GM23338 (cell line): Measurements from ENCODE around the gene TPI1. TPM values are rescaled to one million over a fixed set of nuclear protein-coding genes. Genes with fewer than 3 reads are reported as not detected.
"Not testable (repeated sequence)": the region's sequence is repeated elsewhere in the genome, so short reads cannot be mapped to it uniquely, and the experiment has no call there.

Experiments
- ATAC-seq: fragments of 200-7000 bp; cut with Tn5 transposase; 3 replicates; pipeline ENCODE4 v1.9.1; 2020
- DNase-seq: peaks from one replicate; pipeline ENCODE4 v3.0.0-alpha.2; 2015; ENCODE audit warnings: low spot score
- H2AFZ ChIP-seq: fragments of 200-600 bp; sonication (generic); 2 replicates; pipeline ENCODE4 v1.8.0; 2016; ENCODE audit warnings: antibody characterized with exemption, mild to moderate bottlenecking, moderate library complexity
- H3F3A ChIP-seq: fragments of 200-600 bp; sonication (generic); replicated peaks from 2 replicates; pipeline ENCODE4 v1.8.0; 2017; ENCODE audit warnings: antibody characterized with exemption, mixed run types, low read depth
- H3K27ac ChIP-seq: fragments of 200-600 bp; sonication (generic); 2 replicates; pipeline ENCODE4 v1.6.1; 2016; ENCODE audit warnings: low read depth
- H3K27me3 ChIP-seq: fragments of 200-600 bp; sonication (generic); 2 replicates; pipeline ENCODE4 v1.8.0; 2016; ENCODE audit warnings: mild to moderate bottlenecking, mixed run types, moderate library complexity; ENCODE audit not compliant: insufficient read depth
- H3K36me3 ChIP-seq: fragments of 200-600 bp; sonication (generic); 2 replicates; pipeline ENCODE4 v1.8.0; 2016; ENCODE audit warnings: mild to moderate bottlenecking; ENCODE audit not compliant: insufficient read depth
- H3K4me1 ChIP-seq: fragments of 200-600 bp; sonication (generic); 2 replicates; pipeline ENCODE4 v1.8.0; 2016; ENCODE audit warnings: mild to moderate bottlenecking, moderate library complexity; ENCODE audit not compliant: insufficient read depth
- H3K4me2 ChIP-seq: fragments of 200-600 bp; sonication (generic); 2 replicates; pipeline ENCODE4 v1.7.1; 2017; ENCODE audit warnings: mixed run types
- H3K4me3 ChIP-seq: fragments of 200-600 bp; sonication (generic); 2 replicates; pipeline ENCODE4 v1.6.1; 2016; ENCODE audit warnings: mixed run types
- H3K79me2 ChIP-seq: fragments of 200-600 bp; sonication (generic); replicated peaks from 2 replicates; pipeline ENCODE4 v1.8.0; 2017; ENCODE audit warnings: mild to moderate bottlenecking; ENCODE audit not compliant: insufficient read depth
- H3K9me2 ChIP-seq: fragments of 200-600 bp; sonication (generic); 2 replicates; pipeline ENCODE4 v1.8.0; 2017; ENCODE audit not compliant: insufficient read depth
- H4K20me1 ChIP-seq: fragments of 200-600 bp; sonication (generic); replicated peaks from 2 replicates; pipeline ENCODE4 v1.8.0; 2017; ENCODE audit warnings: mild to moderate bottlenecking; ENCODE audit not compliant: insufficient read depth
- H3K27ac Mint-ChIP-seq: 2 replicates; pipeline ENCODE4 v1.8.0; 2020; ENCODE audit warnings: inconsistent platforms, mild to moderate bottlenecking, moderate library complexity, mixed read lengths
- H3K27me3 Mint-ChIP-seq: 3 replicates; pipeline ENCODE4 v1.8.0; 2022; ENCODE audit warnings: low read depth, mild to moderate bottlenecking, moderate library complexity, mixed read lengths, inconsistent platforms; ENCODE audit not compliant: insufficient read depth, poor library complexity
- H3K36me3 Mint-ChIP-seq: 3 replicates; pipeline ENCODE4 v1.8.0; 2021; ENCODE audit warnings: low read depth, mild to moderate bottlenecking, inconsistent platforms, moderate library complexity, mixed read lengths
- H3K4me1 Mint-ChIP-seq: 3 replicates; pipeline ENCODE4 v1.8.0; 2020; ENCODE audit warnings: mild to moderate bottlenecking, inconsistent platforms, mixed read lengths
- H3K4me3 Mint-ChIP-seq: 3 replicates; pipeline ENCODE4 v1.8.0; 2021; ENCODE audit warnings: moderate library complexity, mild to moderate bottlenecking, inconsistent platforms, mixed read lengths
- H3K9me3 Mint-ChIP-seq: 3 replicates; pipeline ENCODE4 v1.8.0; 2020; ENCODE audit warnings: moderate library complexity, mild to moderate bottlenecking, inconsistent platforms, mixed read lengths
- ETS1 ChIP-seq: IDR thresholded peaks from 2 replicates; pipeline ENCODE4 v1.6.1; 2016; ENCODE audit warnings: antibody characterized with exemption
- EZH2phosphoT487 ChIP-seq: fragments of 200-600 bp; sonication (generic); IDR thresholded peaks from one replicate; pipeline ENCODE4 v1.8.1; 2018; ENCODE audit warnings: antibody characterized with exemption; ENCODE audit not compliant: unreplicated experiment
- POLR2AphosphoS5 ChIP-seq: IDR thresholded peaks from 2 replicates; pipeline ENCODE4 v1.6.1; 2016; ENCODE audit warnings: antibody characterized with exemption, low read depth
- STAT1 ChIP-seq: IDR thresholded peaks from one replicate; pipeline ENCODE4 v1.6.1; 2016; ENCODE audit warnings: antibody characterized with exemption; ENCODE audit not compliant: unreplicated experiment
- ZNF114 ChIP-seq: fragments of 250-450 bp; sonication (Bioruptor Pico); IDR thresholded peaks from 2 replicates; pipeline ENCODE4 v1.5.0; 2020; ENCODE audit warnings: mild to moderate bottlenecking, moderate library complexity
- polyA plus RNA-seq: library from polyadenylated mRNA; unstranded; fragments of >200 nt; fragmentation: Nextera tagmentation; extraction: Ambion mirVana; gene quantifications from 2 replicates; pipeline ENCODE4 v1.2.1, GENCODE V29; 2016
- total RNA-seq: library from RNA; depleted of rRNA; stranded (reverse); fragments of >200 nt; shearing (Covaris generic); gene quantifications from 2 replicates; pipeline ENCODE4 v1.2.3, GENCODE V29; 2014
- TF ChIP-seq, protein P1 (sequence below): IDR thresholded peaks from one replicate; pipeline ENCODE4 v1.6.1; 2018; ENCODE audit warnings: antibody characterized with exemption; ENCODE audit not compliant: unreplicated experiment

The TPI1 gene
- total and polyA plus RNA-seq, 2 experiments from 2014 or later = 737 to 822 TPM

DNA sequence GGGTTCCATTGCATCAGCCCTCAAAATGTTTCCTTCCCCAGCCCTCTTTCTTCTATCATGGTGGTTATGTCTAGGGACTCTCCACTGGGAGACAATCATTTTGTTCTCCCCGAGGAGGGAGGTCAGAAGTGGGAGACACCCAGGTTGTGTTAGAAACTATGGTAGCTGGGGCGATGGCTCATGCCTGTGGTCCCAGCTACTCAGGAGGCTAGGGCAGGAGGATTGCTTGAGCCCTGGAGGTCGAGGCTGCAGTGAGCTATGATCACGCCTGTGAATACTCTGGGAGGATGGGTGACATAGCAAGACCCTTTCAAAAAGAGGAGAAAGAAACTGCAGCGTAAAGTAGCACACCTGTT, 24.3 kb downstream of the TPI1 start:
- Mint-ChIP-seq H3K9me3 (no peaks in the 10 kb centered on the region; the same call in 1 of the 3 replicates), H3K4me1 (peaks cover 14% of the 10 kb centered on the region), H3K36me3 (no peaks in the 10 kb centered on the region), H3K4me3 (peak overlapping the region; percentile 71), H3K27ac (peak overlapping the region; percentile 94), H3K27me3 (peaks cover 19% of the 10 kb centered on the region)
- no peak for DNase-seq
- H3F3A ChIP-seq = peaks cover 26% of the 10 kb centered on the region
- no peaks in the 10 kb centered on the region for H3K36me3 ChIP-seq
- H3K27ac ChIP-seq = peak overlapping the region; percentile 82
- H3K9me2 ChIP-seq = no peaks in the 10 kb centered on the region
- peak overlapping the region; percentile 30; the same call in 1 of the 2 replicates for H2AFZ ChIP-seq
- H4K20me1 ChIP-seq = no peaks in the 10 kb centered on the region
- peak; percentile 5 for ATAC-seq
- H3K27me3 ChIP-seq = no peaks in the 10 kb centered on the region
- peak overlapping the region; percentile 78 for H3K4me2 ChIP-seq
- peak overlapping the region; percentile 54 for H3K4me3 ChIP-seq
- TF ChIP-seq STAT1 (no peak), ETS1 (0 out of 2 replicates have a peak, but pooled peaks have one; percentile 3)
- no peaks in the 10 kb centered on the region for H3K79me2 ChIP-seq
- H3K4me1 ChIP-seq = peaks cover 26% of the 10 kb centered on the region

- not testable (repeated sequence) for H3K27me3 ChIP-seq, H3K4me2 ChIP-seq, DNase-seq, H3K9me3 Mint-ChIP-seq, H3K36me3 ChIP-seq, H2AFZ ChIP-seq, H3K9me2 ChIP-seq, H3K79me2 ChIP-seq, H3K27ac Mint-ChIP-seq, H3K4me3 ChIP-seq, H3K36me3 Mint-ChIP-seq, H4K20me1 ChIP-seq, ATAC-seq, H3K27ac ChIP-seq
- Mint-ChIP-seq H3K27me3 (peaks cover 21% of the 10 kb centered on the region), H3K4me1 (peaks cover 14% of the 10 kb centered on the region), H3K4me3 (0 out of 3 replicates have a peak overlapping the region, but pooled peaks have one; percentile 23)
- H3F3A ChIP-seq = peaks cover 26% of the 10 kb centered on the region
- H3K4me1 ChIP-seq = peaks cover 15% of the 10 kb centered on the region
Measured at GRCh38 chr12:6892683-6893082, 25.4 kb downstream of the TPI1 start.

- no peak overlapping the region for H3K4me2 ChIP-seq
- H2AFZ ChIP-seq = no peak overlapping the region
- H3K27me3 ChIP-seq = no peaks in the 10 kb centered on the region
- no peak overlapping the region for H3K4me3 Mint-ChIP-seq
- ATAC-seq (no peak), DNase-seq (no peak)
- H3K27ac Mint-ChIP-seq = no peak overlapping the region
- H3K27ac ChIP-seq = no peak overlapping the region
- H3K9me2 ChIP-seq = no peaks in the 10 kb centered on the region
- H3K79me2 ChIP-seq = no peaks in the 10 kb centered on the region
- H4K20me1 ChIP-seq = no peaks in the 10 kb centered on the region
- H3K9me3 Mint-ChIP-seq = no peaks in the 10 kb centered on the region; the same call in 1 of the 3 replicates
- no peaks in the 10 kb centered on the region for H3K36me3 ChIP-seq
- H3K4me3 ChIP-seq = no peak overlapping the region
- peaks cover 16% of the 10 kb centered on the region for H3F3A ChIP-seq
- 0 out of 2 replicates have a peak, but pooled peaks cover 6% of the 10 kb centered on the region for H3K4me1 ChIP-seq
- peaks cover 9% of the 10 kb centered on the region; the same call in 2 of the 3 replicates for H3K4me1 Mint-ChIP-seq
- H3K27me3 Mint-ChIP-seq = peaks cover 18% of the 10 kb centered on the region
- H3K36me3 Mint-ChIP-seq = no peaks in the 10 kb centered on the region
- TF ChIP-seq POLR2AphosphoS5 (no peak), ZNF114 (CRISPR knock-in tag) (no peak), EZH2phosphoT487 (no peak), ETS1 (no peak)
- TF ChIP-seq, protein P1, sequence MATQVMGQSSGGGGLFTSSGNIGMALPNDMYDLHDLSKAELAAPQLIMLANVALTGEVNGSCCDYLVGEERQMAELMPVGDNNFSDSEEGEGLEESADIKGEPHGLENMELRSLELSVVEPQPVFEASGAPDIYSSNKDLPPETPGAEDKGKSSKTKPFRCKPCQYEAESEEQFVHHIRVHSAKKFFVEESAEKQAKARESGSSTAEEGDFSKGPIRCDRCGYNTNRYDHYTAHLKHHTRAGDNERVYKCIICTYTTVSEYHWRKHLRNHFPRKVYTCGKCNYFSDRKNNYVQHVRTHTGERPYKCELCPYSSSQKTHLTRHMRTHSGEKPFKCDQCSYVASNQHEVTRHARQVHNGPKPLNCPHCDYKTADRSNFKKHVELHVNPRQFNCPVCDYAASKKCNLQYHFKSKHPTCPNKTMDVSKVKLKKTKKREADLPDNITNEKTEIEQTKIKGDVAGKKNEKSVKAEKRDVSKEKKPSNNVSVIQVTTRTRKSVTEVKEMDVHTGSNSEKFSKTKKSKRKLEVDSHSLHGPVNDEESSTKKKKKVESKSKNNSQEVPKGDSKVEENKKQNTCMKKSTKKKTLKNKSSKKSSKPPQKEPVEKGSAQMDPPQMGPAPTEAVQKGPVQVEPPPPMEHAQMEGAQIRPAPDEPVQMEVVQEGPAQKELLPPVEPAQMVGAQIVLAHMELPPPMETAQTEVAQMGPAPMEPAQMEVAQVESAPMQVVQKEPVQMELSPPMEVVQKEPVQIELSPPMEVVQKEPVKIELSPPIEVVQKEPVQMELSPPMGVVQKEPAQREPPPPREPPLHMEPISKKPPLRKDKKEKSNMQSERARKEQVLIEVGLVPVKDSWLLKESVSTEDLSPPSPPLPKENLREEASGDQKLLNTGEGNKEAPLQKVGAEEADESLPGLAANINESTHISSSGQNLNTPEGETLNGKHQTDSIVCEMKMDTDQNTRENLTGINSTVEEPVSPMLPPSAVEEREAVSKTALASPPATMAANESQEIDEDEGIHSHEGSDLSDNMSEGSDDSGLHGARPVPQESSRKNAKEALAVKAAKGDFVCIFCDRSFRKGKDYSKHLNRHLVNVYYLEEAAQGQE = no peak
Measured at GRCh38 chr12:6894321-6894720, 27.0 kb downstream of the TPI1 start.
